ENCODE data around the gene PNRC1.

- TF ChIP-seq CTCF (IDR thresholded peaks at IDR 0.05) (peak; percentile 61), EZH2 (IDR thresholded peaks at IDR 0.05) (no peak), EZH2phosphoT487 (IDR thresholded peaks at IDR 0.05) (no peak)
Measured at GRCh38 chr6:89122625-89123024, 42.1 kb downstream of the PNRC1 start.
